Hippocampal formation (tissue), 2 donors: ENCODE measurements around the gene CNOT2.
A peak's percentile ranks its signal among the peaks of the same experiment; 100 is the strongest.

Experiments used
- DNase-seq, 2 donors: peaks; one replicate each; lab custom pipeline; 2025; lab: John Stamatoyannopoulos, UW

The CNOT2 gene

GRCh38 chr12:70305794-70306193, 62.6 kb downstream of the CNOT2 start:
- DNase-seq, result no peak

- no peak for DNase-seq
These were observed 63.4 kb downstream of the CNOT2 start for GRCh38 chr12:70306676-70307075.

DNA sequence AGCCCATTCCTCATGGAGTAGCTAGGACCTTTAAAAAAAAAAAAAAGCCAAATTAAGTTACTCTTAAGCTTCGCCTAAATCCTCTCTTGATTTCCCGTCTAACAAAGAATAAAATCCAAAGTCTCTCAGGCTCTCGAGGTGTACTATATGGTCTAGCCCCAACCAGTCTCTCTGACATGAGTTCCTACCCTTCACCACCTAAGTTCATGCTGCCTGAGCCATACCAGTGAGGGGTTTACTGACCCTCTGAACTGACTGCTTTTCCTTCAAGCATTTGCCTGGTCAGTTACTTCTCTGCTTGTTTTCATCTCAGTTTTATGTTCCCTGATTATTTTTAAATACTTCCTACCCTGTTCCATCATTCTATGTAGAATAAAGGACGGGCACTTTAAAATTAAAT, 64.6 kb downstream of the CNOT2 start:
- no peak for DNase-seq

DNA sequence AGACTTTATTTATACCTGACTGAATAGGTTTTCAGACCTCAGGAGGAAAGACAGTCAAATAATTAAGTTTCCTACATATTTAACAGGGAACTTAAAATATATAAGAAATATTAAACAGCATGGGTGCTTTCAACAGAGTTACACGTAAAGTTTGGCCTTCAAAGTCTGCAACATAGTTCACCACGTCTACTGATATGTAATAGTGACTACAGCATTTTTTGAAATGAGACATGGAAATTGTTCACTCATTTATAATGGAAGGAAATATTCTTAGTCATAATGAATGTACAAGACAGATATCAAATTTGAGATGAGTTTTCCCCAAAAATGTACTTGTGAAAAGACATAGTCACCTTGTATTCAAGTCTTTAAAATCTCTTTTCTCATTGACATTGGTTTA, 66.1 kb downstream of the CNOT2 start:
- no peak for DNase-seq

DNA sequence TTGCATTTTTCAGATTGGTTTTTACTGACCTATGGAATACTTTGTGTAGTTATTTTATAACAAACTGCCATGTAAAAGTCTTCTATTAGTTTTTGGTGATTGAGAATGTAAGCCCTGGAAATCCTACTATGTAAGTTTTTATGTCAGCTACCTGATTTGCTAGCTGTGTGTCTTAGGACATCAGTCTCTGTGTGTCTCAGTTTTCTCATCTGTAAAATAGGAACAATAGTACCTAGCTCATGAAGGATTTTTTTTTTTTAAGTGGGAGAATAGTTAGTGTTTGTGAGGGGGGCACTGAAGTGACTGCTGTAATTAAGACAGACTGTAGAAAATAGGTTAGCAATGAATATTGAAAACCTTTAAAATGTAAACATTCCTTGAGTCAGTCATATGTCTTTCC, 70.9 kb downstream of the CNOT2 start:
- no peak for DNase-seq

DNA sequence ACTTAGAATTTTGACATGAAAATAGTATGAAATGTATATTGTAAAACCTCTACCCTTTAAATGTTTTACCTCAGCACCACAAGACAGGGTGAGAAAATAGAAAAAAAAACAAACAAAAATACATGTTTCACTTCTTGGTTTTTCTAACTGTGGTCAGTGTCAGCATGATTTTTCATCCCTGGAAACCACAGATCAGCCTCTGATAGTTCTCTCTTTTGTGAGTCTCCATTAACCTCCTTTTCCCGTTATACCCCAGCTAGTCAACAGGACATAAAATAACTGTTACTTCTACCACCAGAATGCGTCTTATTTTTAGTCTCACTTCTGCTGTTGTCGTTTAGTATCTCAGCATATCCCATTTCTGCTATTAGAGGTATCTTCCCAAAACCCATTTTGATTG, 74.5 kb downstream of the CNOT2 start:
- DNase-seq, result peak in 1 of 2 donors; percentile 30

GRCh38 chr12:70319605-70320004, 76.4 kb downstream of the CNOT2 start:
- DNase-seq, result no peak

DNA sequence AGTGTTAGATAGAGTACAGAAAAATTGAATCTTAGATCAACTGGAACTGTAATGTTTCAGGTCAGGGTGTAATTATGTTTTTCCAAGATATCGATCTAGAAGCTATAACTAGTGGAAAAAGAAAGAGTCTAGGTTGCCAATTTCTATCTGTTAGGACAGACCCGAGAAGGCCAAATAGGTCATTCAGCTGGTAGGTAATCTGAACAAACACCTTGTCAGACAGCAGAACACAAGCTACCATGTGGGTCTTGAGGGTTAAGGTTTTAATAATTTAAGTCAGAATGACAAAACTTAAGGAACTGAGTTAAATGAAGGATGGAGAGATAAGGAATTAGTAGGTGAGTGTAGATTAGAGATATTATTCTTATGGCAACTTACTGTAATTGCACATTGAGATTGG, 78.0 kb downstream of the CNOT2 start:
- no peak for DNase-seq

GRCh38 chr12:70327541-70327940, 84.3 kb downstream of the CNOT2 start:
- no peak for DNase-seq

GRCh38 chr12:70329728-70330127, 86.5 kb downstream of the CNOT2 start:
- DNase-seq, result no peak

GRCh38 chr12:70330158-70330557, 86.9 kb downstream of the CNOT2 start:
- no peak for DNase-seq

DNA sequence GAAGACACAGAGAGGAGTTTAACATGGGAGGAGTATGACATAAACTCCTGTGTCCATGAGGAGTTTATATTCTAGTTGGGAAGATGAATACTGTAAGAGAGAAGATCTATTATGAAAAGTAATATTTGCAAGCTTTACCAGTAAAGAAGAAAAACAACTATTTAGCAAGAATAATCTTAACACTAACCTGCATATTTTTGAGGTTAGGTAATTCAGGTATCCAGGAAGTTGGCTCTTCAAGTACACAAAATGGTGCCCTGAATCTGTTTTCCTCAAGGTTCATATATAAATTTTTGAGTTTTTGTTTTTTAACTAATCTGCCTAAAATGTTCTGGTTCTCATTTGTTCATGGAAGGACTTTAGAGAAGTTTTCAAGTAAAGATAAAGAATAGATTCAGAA, 89.0 kb downstream of the CNOT2 start:
- DNase-seq, result no peak

- no peak for DNase-seq
These were observed 91.5 kb downstream of the CNOT2 start for GRCh38 chr12:70334742-70335141.

DNA sequence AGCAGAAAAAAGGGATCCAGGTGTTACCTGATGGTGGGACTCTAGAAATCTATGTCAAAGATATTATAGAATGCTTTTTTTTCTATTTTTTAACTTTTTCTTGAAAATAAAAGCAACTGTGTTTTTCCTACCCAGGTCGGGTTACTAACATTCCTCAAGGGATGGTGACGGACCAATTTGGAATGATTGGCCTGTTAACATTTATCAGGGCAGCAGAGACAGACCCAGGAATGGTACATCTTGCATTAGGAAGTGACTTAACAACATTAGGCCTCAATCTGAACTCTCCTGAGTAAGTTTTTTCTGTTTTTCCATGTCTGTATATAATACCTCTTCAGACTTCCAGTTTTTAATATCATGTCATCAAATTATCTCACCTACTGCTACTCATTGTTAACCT, 95.3 kb downstream of the CNOT2 start:
- DNase-seq, result no peak

DNA sequence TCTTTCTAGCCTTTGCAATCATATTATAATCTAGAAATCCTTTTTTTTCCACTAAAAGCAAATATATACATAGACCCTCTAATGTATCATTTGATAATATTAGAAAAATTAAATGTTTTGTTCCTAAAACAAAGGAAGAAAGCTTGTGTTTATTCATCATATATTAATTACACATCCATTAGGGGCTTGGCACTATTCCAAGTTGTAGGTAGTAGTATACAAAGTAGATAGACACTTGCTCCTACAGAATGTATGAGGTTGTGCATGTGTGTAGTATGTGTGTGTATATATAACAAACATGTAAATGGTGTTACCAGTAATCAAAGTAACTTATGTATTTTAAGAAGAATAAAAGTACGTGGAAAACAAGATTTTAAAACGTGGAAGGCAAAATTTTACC, 107.8 kb downstream of the CNOT2 start:
- no peak for DNase-seq

- DNase-seq, result no peak
These were observed 110.8 kb downstream of the CNOT2 start for GRCh38 chr12:70353780-70354660.

DNA sequence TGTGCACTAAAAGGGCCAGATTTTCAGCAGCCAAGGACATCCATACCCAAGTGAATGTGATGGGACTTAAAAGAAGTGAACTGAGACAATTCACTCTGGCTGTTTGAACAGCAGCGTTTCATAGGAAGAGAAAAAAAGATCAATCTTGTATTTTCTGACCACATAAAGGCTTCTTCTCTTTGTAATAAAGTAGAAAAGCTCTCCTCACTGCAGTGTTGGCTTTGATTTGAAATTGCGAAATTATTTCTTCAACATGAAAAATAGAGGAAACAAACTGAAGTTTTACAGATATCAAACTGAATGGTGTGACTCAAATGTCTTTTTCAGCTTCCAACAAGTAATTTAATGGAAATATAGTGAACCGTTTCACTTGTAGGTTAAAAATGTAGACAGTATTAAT, 111.6 kb downstream of the CNOT2 start:
- DNase-seq, result no peak

DNA sequence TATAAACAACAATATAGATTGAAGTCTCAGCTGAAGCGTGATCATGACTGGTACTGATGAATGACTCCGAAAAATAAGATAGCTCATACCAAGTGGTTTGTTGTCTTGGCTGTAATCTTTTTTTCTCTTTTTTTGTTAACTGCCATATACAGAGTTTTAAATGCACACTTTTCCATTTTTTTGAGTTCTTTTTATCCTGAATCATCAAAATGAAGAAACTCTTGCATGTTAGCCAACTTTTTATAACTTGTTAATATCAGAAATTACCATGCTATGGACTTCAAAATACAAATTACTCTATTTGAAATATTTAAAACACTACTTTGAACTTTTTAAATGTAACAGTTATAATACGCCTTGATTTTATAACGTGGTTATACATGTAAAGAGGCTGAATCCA, 112.7 kb downstream of the CNOT2 start:
- no peak for DNase-seq

DNA sequence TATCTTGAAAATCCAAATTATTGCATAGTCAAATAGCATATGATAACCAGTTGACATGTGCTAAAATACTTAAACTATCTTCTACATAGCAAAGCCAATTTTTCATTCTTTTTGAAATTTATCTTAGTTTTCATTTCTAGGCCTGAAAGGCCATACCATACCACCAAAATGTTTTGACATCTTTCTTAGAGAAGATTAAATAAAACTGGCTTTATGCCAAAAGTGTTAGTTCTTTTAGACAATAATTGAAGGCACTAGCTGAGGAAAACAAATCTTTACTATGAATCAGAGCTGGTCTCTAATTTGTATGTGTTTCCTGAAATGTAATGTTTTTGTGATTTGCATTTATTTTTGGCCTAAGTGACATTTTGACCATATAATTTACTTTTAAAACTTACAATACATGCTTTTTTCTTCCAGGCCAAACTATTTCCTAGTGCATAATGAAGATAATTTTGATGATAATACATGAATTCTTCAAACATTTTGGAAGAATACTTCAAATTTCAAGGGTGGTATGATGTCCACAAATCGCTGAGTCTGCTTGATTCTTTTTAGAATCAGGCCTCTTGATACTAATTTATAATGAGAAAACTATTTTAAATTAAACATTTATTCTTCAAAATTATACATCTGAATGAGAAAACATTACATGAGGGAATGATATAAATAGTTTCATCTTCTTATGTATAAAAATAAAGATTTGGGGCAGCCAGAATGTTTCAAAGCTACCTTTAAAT, 116.4 kb downstream of the CNOT2 start:
- DNase-seq, result no peak

DNA sequence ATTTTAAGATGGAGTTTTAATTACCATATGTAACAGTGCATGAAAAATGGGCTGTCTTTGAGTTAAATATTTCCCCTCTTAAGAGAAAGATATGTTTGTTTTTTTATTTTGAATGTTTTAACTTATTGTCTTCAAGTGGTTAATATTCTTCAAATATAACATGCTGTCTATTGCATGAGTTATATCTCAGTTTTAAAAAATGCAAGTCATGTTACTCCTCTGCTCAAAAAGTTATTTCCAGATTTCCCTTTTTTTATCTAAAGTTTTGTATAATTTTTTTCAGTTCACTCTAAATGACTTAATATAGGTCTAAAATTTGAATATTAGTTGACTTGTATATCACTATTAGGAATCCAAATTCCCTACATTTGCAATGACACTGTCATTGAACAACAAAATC, 117.0 kb downstream of the CNOT2 start:
- DNase-seq, result no peak

DNA sequence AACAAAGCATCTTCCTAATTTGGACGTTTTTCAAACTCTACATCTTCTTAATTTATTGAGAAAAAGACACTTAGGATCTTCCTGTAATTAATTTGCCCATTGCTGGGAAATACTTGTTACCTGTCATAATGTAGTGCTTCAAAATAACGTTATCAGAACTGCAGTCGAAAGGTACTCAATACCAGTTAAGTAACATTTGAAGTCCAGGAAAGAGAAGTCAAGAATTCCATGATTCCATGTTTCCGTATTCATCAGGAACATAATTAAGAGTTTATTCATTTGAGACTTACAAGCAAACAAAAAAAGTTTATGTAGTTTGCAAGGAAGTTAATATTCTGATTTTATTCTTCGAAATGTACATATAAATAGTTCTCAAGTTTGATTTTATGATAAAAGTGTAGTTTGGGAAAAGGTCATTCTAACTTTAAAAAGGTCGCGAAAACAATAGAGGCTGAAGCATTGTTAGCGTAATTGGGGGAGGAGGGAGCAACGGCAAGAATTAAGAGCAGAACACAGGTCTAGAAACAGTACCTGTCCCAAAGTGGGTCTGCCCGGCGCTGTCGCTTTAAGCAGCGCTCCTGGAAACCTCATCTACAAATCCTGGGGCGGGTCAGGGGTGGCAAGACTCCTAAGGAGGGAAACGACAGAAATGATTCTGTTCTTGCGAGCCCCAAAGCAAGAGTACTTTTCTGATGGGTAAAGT, 121.6 kb downstream of the CNOT2 start:
- no peak for DNase-seq

- DNase-seq, result peak in 1 of 2 donors; percentile 47
These were observed 122.1 kb downstream of the CNOT2 start for GRCh38 chr12:70365398-70365647.
